ENCODE measurements around the gene TRAF3.
A peak's percentile ranks its signal among the peaks of the same experiment; 100 is the strongest.

Gene TRAF3

DNA sequence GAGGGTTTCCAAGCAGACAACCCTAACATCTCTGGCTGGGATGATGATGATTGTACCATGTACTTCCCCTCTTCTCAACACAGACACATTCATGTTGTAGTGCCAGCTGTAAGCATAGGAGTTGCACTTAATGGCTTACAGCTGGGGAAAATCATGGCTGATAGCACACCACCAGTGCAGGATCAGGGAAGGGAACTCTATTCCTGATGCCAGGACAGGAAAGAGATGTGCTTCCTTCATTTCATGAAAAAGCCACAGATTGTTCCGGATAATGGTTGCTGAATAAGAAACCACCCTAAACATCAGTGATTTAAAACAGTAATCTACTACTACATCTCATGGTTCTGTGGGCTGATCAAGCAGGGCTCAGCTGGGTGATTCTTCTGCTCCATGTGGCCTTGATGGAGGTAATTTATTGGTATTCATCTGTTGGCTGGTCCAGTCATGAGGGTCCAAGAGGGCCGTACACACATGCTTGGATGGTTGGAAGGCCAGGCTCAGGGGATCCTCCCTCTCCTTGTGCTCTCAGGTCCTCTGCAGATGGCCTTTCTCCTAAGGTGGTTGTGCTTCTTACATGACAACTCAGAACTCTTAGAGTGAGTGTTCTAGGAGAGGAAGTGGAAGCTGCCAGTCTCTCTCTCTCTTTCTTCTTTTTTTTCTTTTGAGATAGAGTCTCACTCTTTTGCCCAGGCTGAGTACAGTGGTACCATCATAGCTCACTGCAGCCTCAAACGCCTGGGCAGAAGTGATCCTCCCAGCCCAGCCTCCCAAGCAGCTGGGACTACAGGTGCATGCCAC is 16.5 kb downstream of the TRAF3 start:
- Histone ChIP-seq H3K4me2 (ENCODE audit: insufficient read depth, low read length) (no peak overlapping the region), H3K4me3 (ENCODE audit: low read depth in 1 of 2, low read length in 2 of 2) (no peak overlapping the region), H3K79me2 (ENCODE audit: insufficient read depth, low read length) (peaks cover 93% of the 10 kb centered on the region), H3K27ac (ENCODE audit: low read length) (no peak overlapping the region), H3K9me3 (ENCODE audit: insufficient read depth, low read length, severe bottlenecking) (no peaks in the 10 kb centered on the region), H3K27me3 (ENCODE audit: insufficient read depth, low read length, poor library complexity) (no peaks in the 10 kb centered on the region), H3K9ac (ENCODE audit: low read depth, low read length) (no peak overlapping the region), H4K20me1 (ENCODE audit: insufficient read depth, low read length) (peaks cover 44% of the 10 kb centered on the region), H2AFZ (ENCODE audit: low read depth, low read length) (no peak overlapping the region), H3K36me3 (ENCODE audit: insufficient read depth, low read length) (0 out of 2 replicates have a peak, but pooled peaks cover 5% of the 10 kb centered on the region), H3K4me1 (ENCODE audit: insufficient read depth, low read length) (no peaks in the 10 kb centered on the region)
- ATAC-seq (ENCODE audit: insufficient read depth, low read depth) (no peak), DNase-seq (no peak)
- no peak for TF ChIP-seq EZH2 (IDR thresholded peaks at IDR 0.05; ENCODE audit: borderline replicate concordance, low read depth, low read length, severe bottlenecking)
- TF ChIP-seq, protein P1, sequence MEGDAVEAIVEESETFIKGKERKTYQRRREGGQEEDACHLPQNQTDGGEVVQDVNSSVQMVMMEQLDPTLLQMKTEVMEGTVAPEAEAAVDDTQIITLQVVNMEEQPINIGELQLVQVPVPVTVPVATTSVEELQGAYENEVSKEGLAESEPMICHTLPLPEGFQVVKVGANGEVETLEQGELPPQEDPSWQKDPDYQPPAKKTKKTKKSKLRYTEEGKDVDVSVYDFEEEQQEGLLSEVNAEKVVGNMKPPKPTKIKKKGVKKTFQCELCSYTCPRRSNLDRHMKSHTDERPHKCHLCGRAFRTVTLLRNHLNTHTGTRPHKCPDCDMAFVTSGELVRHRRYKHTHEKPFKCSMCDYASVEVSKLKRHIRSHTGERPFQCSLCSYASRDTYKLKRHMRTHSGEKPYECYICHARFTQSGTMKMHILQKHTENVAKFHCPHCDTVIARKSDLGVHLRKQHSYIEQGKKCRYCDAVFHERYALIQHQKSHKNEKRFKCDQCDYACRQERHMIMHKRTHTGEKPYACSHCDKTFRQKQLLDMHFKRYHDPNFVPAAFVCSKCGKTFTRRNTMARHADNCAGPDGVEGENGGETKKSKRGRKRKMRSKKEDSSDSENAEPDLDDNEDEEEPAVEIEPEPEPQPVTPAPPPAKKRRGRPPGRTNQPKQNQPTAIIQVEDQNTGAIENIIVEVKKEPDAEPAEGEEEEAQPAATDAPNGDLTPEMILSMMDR (IDR thresholded peaks at IDR 0.05; ENCODE audit: borderline replicate concordance, extremely low read depth, low read length, poor library complexity, severe bottlenecking), result no peak

DNA sequence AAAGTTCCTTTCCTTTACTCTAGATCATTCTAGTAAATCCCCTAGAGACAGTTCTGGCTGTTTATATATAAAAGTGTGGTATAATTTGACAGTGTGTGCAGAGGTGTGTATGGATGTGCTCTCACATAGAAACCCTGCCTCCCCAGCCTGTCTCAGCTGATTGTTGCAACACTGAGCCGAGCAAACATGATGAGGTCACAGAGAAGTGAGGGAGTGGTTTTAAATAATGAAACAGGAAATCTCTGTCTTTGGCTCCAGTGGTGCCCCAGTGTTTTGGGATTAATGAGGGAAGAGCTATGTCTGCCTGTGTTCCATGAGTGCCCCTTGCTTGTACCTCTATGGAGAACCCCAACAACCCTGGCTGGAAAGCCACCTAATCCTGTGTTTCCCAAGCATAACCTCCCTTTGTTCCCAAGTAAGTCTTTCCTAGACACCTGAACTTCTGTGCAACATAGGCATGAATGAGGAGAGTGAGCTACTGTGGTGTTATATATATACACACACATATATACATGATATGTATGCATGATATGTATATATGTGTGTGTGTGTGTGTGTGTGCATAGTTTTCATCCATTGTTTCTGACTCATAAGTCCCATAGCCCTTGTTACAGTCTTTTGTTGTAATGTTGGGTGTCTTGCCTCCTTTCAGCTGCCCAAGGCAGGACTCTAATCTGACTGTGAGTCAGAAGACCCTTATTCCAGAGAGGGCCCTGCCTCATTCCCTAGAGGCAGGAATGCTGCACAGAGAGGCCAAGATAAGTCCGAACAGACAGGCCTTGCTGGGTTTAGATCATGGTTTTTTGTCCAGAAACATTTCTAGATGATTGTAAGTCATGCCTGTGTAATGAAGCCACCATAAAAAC is 18.0 kb downstream of the TRAF3 start:
- no peak overlapping the region for H3K27ac ChIP-seq (ENCODE audit: low read length)
- H3K36me3 ChIP-seq (ENCODE audit: insufficient read depth, low read length), result 0 out of 2 replicates have a peak, but pooled peaks cover 5% of the 10 kb centered on the region
- no peaks in the 10 kb centered on the region for H3K4me1 ChIP-seq (ENCODE audit: insufficient read depth, low read length)
- peaks cover 57% of the 10 kb centered on the region for H4K20me1 ChIP-seq (ENCODE audit: insufficient read depth, low read length)
- ATAC-seq (ENCODE audit: insufficient read depth, low read depth) (peak; percentile 72), DNase-seq (peak; percentile 20)
- no peak overlapping the region for H3K4me2 ChIP-seq (ENCODE audit: insufficient read depth, low read length)
- no peak overlapping the region for H3K9ac ChIP-seq (ENCODE audit: low read depth, low read length)
- no peaks in the 10 kb centered on the region for H3K27me3 ChIP-seq (ENCODE audit: insufficient read depth, low read length, poor library complexity)
- no peaks in the 10 kb centered on the region for H3K9me3 ChIP-seq (ENCODE audit: insufficient read depth, low read length, severe bottlenecking)
- H3K4me3 ChIP-seq (ENCODE audit: low read depth in 1 of 2, low read length in 2 of 2), result no peak overlapping the region
- TF ChIP-seq, protein P1 (IDR thresholded peaks at IDR 0.05; ENCODE audit: borderline replicate concordance, extremely low read depth, low read length, poor library complexity, severe bottlenecking), result no peak
- no peak for TF ChIP-seq EZH2 (IDR thresholded peaks at IDR 0.05; ENCODE audit: borderline replicate concordance, low read depth, low read length, severe bottlenecking)
- H2AFZ ChIP-seq (ENCODE audit: low read depth, low read length), result no peak overlapping the region
- H3K79me2 ChIP-seq (ENCODE audit: insufficient read depth, low read length), result peaks cover 92% of the 10 kb centered on the region

DNA sequence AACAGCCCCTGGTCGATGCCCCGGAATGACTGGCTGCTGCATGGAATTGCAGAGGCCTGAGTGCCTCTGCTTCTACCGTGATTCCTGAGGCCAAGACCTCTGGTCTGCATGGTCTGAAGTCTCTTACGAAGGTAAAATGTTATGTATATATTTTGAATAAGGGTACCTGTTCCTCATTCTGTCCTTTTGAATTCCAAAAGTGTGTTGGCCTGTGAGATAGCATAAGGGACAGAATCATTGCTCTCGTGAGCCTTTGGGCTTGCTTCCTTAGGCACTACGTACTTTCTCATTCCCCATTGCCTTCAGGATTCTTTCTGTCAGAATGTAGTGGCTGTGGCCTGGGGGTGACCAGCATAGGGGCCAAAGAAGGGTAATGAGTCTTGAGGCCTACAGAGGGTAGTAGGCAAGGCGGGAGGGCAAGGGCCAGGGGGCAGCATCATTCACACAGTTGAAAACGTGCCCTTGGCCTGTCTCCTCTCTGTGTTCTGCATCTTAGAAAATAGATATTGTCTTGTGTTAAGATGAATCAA is 19.5 kb downstream of the TRAF3 start:
- Histone ChIP-seq H3K27me3 (ENCODE audit: insufficient read depth, low read length, poor library complexity) (no peaks in the 10 kb centered on the region), H3K9me3 (ENCODE audit: insufficient read depth, low read length, severe bottlenecking) (no peaks in the 10 kb centered on the region), H3K9ac (ENCODE audit: low read depth, low read length) (no peak overlapping the region), H2AFZ (ENCODE audit: low read depth, low read length) (no peak overlapping the region), H3K79me2 (ENCODE audit: insufficient read depth, low read length) (peaks cover 88% of the 10 kb centered on the region), H3K27ac (ENCODE audit: low read length) (no peak overlapping the region), H3K36me3 (ENCODE audit: insufficient read depth, low read length) (0 out of 2 replicates have a peak, but pooled peaks cover 5% of the 10 kb centered on the region), H3K4me1 (ENCODE audit: insufficient read depth, low read length) (no peaks in the 10 kb centered on the region), H3K4me2 (ENCODE audit: insufficient read depth, low read length) (no peak overlapping the region), H3K4me3 (ENCODE audit: low read depth in 1 of 2, low read length in 2 of 2) (no peak overlapping the region), H4K20me1 (ENCODE audit: insufficient read depth, low read length) (peaks cover 54% of the 10 kb centered on the region)
- ATAC-seq (ENCODE audit: insufficient read depth, low read depth), result no peak
- DNase-seq, result no peak
- TF ChIP-seq, protein P1 (IDR thresholded peaks at IDR 0.05; ENCODE audit: borderline replicate concordance, extremely low read depth, low read length, poor library complexity, severe bottlenecking), result no peak

Measured in DND-41 (cell line).